Aorta (tissue), 5 donors: ENCODE data around the gene SLC8A1. TPM values are rescaled to one million over a fixed set of nuclear protein-coding genes. Genes with fewer than 3 reads are reported as not detected.

Source experiments
- ATAC-seq: fragments of 200-7000 bp; cut with Tn5 transposase; one replicate; pipeline ENCODE4 v1.9.1; 2022; ENCODE audit warnings: moderate library complexity; ENCODE audit not compliant: low FRiP score
- DNase-seq, 2 donors: peaks; one replicate each; pipeline ENCODE4 v3.0.0-alpha.2; 2020
- H3K27ac ChIP-seq, 2 donors: one replicate each; pipeline ENCODE4 v1.5.1; 2013; ENCODE audit warnings: low read length in 2 of 2, mild to moderate bottlenecking in 2 of 2, moderate library complexity in 2 of 2, control low read depth in 1 of 2, inconsistent platforms in 1 of 2, low read depth in 1 of 2
- H3K27me3 ChIP-seq, 2 donors: one replicate each; pipeline ENCODE4 v1.6.1; 2013; ENCODE audit warnings: control low read depth in 1 of 2, low read length in 1 of 2, mild to moderate bottlenecking in 1 of 2, moderate library complexity in 1 of 2; ENCODE audit not compliant: insufficient read depth in 2 of 2, control insufficient read depth in 1 of 2
- H3K36me3 ChIP-seq, 2 donors: one replicate each; pipeline ENCODE4 v1.6.1; 2013; ENCODE audit warnings: control low read depth in 1 of 2, low read length in 1 of 2, mild to moderate bottlenecking in 1 of 2; ENCODE audit not compliant: insufficient read depth in 2 of 2, control insufficient read depth in 1 of 2
- H3K4me1 ChIP-seq, 2 donors: one replicate each; pipeline ENCODE4 v1.6.1; 2013; ENCODE audit warnings: low read length in 2 of 2, control low read depth in 1 of 2, mild to moderate bottlenecking in 1 of 2, moderate library complexity in 1 of 2; ENCODE audit not compliant: insufficient read depth in 2 of 2, control insufficient read depth in 1 of 2
- H3K4me3 ChIP-seq, 2 donors: one replicate each; pipeline ENCODE4 v1.5.1; 2013; ENCODE audit warnings: low read length in 2 of 2, control low read depth in 1 of 2, mild to moderate bottlenecking in 1 of 2
- H3K9me3 ChIP-seq: one replicate; pipeline ENCODE4 v1.6.1; 2013; ENCODE audit warnings: mild to moderate bottlenecking, low read length; ENCODE audit not compliant: control insufficient read depth
- WGBS, 2 donors: extraction: QIAGEN DNeasy Blood & Tissue Kit; methylation state at CpG; one replicate each; pipeline ENCODE4 v1.1.7; 2013; 5-methylcytosine and 5-hydroxymethylcytosine counted together
- intact Hi-C, 2 donors: fragments of 100-400 bp; cut with DNase I; formaldehyde crosslinking; loops; one replicate each; pipeline versions ENCODE4 v1.14.2 to v1.15.0; 2022
- polyA plus RNA-seq, 2 donors: library from polyadenylated mRNA; stranded (reverse); fragments of 200-250 nt; gene quantifications; one replicate each; pipeline ENCODE4 v1.2.3, GENCODE V29; 2013
- total RNA-seq, 2 donors: library from RNA; stranded (reverse); fragmentation: NEBNext Ultra II Directional; extraction: Animal tissue kit (Norgen Biotek cat#: 25700); gene quantifications; one replicate each; pipeline ENCODE4 v1.2.1, GENCODE V29; 2021
- donor health status: healthy with polysubstance abuse.
- donor health status: Bipolar disorder and iron deficiency.
- donor health status: DM: no; HTN: no; CAD: no.
- donor health status: DM: no; HTN: no; CAD: no.
- donor health status: DM: yes; HTN: yes; CAD: no.

SLC8A1 gene
- total and polyA plus RNA-seq, 4 donors, result 0.38 to 35.9 (median 15.7) TPM

DNA sequence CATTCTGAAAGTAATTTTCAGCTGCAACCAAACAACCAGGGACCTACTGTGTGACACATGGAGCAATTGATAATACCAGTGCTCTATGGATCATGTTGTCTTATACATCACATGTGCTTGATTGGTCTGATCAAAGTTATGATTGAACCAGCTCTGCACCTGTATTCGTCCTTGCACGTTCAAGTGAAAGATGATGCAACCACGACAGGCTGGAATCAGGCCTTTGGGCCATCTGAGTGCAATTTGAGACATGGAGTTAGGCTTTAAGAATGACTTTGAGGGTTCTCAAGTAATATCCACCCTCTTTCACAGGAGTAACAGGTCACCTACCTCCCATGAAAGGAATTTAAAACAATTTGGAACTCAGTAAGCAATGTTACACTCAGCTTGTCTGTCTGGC lies 165.2 kb downstream of the SLC8A1 start:
- Histone ChIP-seq H3K9me3 (no peaks in the 10 kb centered on the region), H3K4me1 (peaks cover 0 to 2% of the 10 kb centered on the region in 2 donors), H3K36me3 (no peaks in the 10 kb centered on the region), H3K27me3 (no peaks in the 10 kb centered on the region), H3K27ac (no peak overlapping the region), H3K4me3 (no peak overlapping the region)
- intact Hi-C loops, result loop anchor here in 1 of 2 donors (10.0 kb wide), 1 partner anchor 148 kb away; no protein-coding TSS in a partner anchor
- no peak for ATAC-seq
- no peak for DNase-seq
- WGBS, 2 donors, result 92 to 94% methylated on average over 3 of the region's 3 CpGs

DNA sequence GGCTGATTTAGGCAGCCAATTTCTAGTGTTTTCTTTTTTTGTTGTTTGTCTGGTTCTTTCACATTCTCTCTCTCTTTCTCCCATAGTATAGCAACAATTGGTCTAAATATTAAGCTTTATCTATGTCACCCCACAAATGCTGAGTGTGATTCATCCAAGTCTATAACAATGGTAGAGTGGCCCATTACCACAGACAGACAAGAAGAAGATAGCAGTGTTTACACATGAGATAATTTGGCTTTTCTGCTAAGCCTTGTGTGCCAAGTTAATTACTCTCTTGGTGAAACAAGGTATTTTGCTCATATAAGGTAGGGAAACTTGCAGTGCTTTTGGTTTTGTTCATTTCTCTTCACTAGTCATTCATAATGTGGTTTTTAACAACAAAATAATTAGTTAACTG lies 166.5 kb downstream of the SLC8A1 start:
- no peak overlapping the region for H3K27ac ChIP-seq

DNA sequence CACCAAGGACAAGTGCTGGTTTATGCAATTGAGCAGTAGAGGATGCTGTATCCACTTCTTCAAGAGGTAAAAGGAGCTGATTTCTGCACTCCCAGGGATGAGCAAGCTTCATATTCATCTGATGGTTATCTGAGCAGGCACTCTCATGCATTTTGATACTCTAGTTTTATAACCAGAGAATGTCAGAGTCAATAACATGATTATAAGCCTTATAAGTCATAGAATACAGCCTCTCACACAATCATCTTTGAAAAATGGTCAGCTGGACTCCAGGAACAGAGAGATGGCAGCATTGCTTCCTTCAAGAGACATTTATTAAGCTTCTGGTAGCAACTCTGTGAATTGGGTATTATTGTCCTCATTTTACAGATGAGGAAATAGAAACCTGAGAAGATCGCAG lies 167.1 kb downstream of the SLC8A1 start:
- intact Hi-C loops, result loop anchor here in 1 of 2 donors (5.0 to 10.0 kb wide), 2 partner anchors 42 to 150 kb away; no protein-coding TSS in a partner anchor
- H3K27ac ChIP-seq, result no peak overlapping the region
- 83 to 86% methylated on average over 1 of the region's 1 CpG for WGBS, 2 donors
- DNase-seq, result no peak
- H3K4me1 ChIP-seq, result peaks cover 4 to 5% of the 10 kb centered on the region in 2 donors
- H3K4me3 ChIP-seq, result no peak overlapping the region
- no peaks in the 10 kb centered on the region for H3K27me3 ChIP-seq
- no peak for ATAC-seq
- H3K9me3 ChIP-seq, result no peaks in the 10 kb centered on the region
- H3K36me3 ChIP-seq, result no peaks in the 10 kb centered on the region

More for the DNA sequence above, 166.5 kb downstream of the SLC8A1 start:
- DNase-seq (no peak), ATAC-seq (no peak)
- Histone ChIP-seq H3K4me3 (no peak overlapping the region), H3K36me3 (no peaks in the 10 kb centered on the region), H3K9me3 (no peaks in the 10 kb centered on the region), H3K27me3 (no peaks in the 10 kb centered on the region), H3K4me1 (peaks cover 4 to 5% of the 10 kb centered on the region in 2 donors)
- intact Hi-C loops, result loop anchor here in 1 of 2 donors (10.0 kb wide), 1 partner anchor 149 kb away; no protein-coding TSS in a partner anchor

DNA sequence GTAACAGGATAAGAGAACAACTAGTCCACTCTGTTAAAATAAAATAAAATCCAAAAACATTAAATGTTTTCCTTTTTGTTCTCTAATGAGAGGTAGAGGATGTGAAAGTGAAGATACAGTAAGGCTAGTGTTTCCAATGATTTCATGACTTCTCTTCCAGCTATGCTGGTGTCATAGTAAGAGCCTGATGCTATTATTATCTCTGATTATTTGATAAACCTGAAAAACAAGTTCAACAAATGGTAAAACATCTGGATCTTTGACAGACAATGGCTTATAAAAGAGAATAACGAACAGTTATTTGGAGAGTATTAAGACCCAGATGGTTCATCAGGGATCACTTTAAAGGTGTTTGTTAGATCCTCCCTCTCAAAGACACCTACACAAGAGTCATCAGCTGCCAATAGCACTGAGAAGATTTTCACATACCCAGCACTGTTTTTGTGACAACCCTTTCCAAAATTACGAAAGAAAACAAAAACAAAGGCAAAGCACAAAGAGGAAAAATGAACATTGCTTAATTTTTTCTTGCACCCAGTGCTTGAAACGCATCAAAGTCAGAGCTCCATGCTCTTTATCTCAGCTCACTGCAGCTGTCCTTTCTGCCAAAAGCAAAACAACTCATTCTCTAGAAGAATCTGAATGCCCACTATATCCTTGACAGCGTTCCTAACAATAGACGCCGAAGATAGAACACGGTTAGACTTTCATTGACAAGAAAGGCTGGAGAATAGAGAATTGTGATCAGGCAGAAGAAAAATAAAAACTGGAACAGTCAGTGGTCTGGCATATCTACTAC lies 168.6 kb downstream of the SLC8A1 start:
- Histone ChIP-seq H3K9me3 (no peaks in the 10 kb centered on the region), H3K36me3 (no peaks in the 10 kb centered on the region), H3K4me1 (peaks cover 4 to 5% of the 10 kb centered on the region in 2 donors), H3K27me3 (no peaks in the 10 kb centered on the region), H3K27ac (peak overlapping the region; percentile 2 to 57), H3K4me3 (peak overlapping the region; percentile 8 to 41)
- 6 to 9% methylated on average over 7 of the region's 7 CpGs for WGBS, 2 donors
- no peak for DNase-seq
- intact Hi-C loops, result loop anchor here in 1 of 2 donors (5.0 to 10.0 kb wide), 2 partner anchors 41 to 151 kb away; no protein-coding TSS in a partner anchor
- no peak for ATAC-seq

DNA sequence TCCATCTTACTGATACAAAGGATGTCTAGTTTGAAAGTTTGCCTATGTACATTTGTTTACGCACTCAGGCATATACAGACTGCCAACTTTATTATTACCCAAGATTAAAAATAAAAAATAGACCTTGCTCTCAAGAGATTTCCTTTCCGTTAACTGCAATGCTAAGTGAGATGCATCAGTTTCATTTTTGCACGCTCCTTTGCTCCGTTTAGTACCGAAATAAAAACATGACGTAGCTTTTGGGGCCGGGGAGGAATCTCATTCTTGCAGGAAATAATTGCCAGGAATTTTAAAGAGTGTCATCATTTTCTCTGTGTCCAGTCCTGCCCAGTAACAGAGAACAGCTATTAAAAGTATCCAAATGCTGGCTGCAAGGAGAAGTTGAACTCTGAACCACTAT lies 169.5 kb downstream of the SLC8A1 start:
- no peaks in the 10 kb centered on the region for H3K9me3 ChIP-seq
- H3K27me3 ChIP-seq, result no peaks in the 10 kb centered on the region
- H3K4me3 ChIP-seq, result peak overlapping the region; percentile 43 to 47
- H3K27ac ChIP-seq, result peak overlapping the region; percentile 49 to 75
- peaks cover 4 to 5% of the 10 kb centered on the region in 2 donors for H3K4me1 ChIP-seq
- DNase-seq, result no peak
- WGBS, 2 donors, result 13 to 26% methylated on average over 7 of the region's 7 CpGs
- peak; percentile 44 for ATAC-seq
- H3K36me3 ChIP-seq, result no peaks in the 10 kb centered on the region
- intact Hi-C loops, result loop anchor here in 1 of 2 donors (5.0 to 10.0 kb wide), 2 partner anchors 40 to 152 kb away; no protein-coding TSS in a partner anchor

DNA sequence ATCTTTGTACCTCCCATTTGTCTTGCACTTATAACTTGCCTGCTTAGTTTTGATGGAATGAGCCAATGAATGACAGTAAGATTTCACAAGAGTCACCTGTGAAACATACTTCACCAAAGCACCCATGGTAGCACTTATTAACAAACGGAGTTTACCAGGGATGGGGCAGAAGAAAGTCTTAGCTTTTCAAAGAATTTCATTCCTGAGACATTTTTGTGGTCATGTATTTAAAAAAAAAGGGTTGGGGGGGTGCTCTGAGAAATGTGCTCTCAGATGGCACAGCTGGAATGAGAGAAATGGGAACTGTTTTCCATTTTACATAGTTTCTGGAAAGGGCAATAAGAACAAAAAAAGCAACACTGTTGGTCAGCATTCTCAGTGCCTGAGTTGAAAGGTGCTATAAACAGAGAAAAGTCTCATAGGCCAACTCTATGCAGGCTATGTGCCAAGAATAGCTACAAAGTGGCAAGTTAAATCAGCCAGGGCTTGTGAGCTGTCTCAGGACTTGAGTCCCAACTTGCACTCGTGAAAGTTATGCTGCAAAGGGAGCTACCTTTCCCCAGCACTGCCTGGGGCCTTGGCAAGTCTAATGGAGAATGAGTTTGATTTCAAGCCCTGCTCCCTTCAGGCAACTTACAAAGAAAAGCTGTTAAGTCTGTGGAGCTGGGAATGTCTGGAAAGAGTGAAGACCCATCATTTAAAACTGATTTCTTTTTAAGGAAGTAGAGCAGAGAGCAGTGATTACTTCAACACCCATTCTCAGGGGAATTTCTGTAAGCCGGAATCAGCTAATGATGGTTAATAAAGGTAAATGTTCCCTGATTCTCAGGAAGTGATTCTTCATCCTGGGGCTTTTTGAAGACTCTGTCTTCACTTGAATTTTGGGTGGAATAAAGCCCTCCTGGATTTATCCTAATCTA lies 170.6 kb downstream of the SLC8A1 start:
- Histone ChIP-seq H3K9me3 (no peaks in the 10 kb centered on the region), H3K4me3 (no peak overlapping the region), H3K36me3 (no peaks in the 10 kb centered on the region), H3K27ac (peak overlapping the region; percentile 76 to 78), H3K27me3 (no peaks in the 10 kb centered on the region), H3K4me1 (peaks cover 4 to 5% of the 10 kb centered on the region in 2 donors)
- 4 to 6% methylated on average over 3 of the region's 3 CpGs for WGBS, 2 donors
- intact Hi-C loops, result loop anchor here in 1 of 2 donors (5.0 to 10.0 kb wide), 2 partner anchors 39 to 154 kb away; no protein-coding TSS in a partner anchor
- DNase-seq (no peak), ATAC-seq (peak; percentile 72)

DNA sequence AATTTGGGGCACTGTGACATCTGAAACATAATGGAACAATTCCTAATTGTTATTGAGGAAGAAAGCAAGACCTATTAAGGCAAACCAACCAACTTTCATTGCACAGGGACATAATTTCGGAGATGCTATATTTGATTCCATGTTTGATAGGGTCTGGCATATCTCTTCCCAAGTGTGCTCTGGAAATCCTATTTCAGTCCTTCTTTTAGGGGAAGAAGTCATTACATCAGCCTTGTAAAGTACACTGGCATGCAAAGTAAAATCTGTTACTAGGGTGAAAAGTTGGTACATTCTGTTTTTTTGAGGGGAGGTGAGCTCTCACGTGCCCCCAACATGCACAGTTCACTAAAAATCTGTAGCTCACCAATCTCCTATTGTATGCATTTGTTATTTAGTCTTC lies 172.4 kb downstream of the SLC8A1 start:
- intact Hi-C loops, result no loop called here
- H3K27ac ChIP-seq, result no peak overlapping the region
- 32 to 38% methylated on average over 2 of the region's 2 CpGs for WGBS, 2 donors
- H3K27me3 ChIP-seq, result no peaks in the 10 kb centered on the region
- H3K4me3 ChIP-seq, result peak overlapping the region in 1 of 2 donors; percentile 6
- H3K36me3 ChIP-seq, result no peaks in the 10 kb centered on the region
- DNase-seq (no peak), ATAC-seq (no peak)
- peaks cover 4 to 5% of the 10 kb centered on the region in 2 donors for H3K4me1 ChIP-seq
- H3K9me3 ChIP-seq, result no peaks in the 10 kb centered on the region

DNA sequence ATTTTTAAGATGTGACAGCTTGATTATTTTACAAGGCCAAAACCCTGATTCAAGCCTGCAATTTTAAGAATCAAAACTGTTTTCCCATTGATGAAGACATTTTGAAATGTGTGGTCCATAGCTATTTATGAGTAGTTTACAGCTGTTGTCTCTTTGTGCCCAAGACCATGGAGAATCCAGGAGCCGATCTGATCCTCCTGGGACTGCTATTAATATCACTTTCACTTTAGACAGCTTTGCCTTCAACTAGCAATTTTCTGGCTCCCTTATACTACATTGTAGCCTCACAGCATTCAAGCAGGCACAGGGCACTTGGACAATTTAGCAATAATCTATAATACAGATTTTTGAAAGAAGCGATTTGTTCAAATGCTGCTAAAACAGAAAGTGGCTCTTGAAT lies 172.9 kb downstream of the SLC8A1 start:
- Histone ChIP-seq H3K4me3 (peak overlapping the region; percentile 6 to 41), H3K9me3 (no peaks in the 10 kb centered on the region), H3K36me3 (no peaks in the 10 kb centered on the region), H3K27me3 (no peaks in the 10 kb centered on the region), H3K27ac (no peak overlapping the region), H3K4me1 (peaks cover 4 to 5% of the 10 kb centered on the region in 2 donors)
- DNase-seq (no peak), ATAC-seq (no peak)
- intact Hi-C loops, result no loop called here
- WGBS, 2 donors, result 25 to 29% methylated on average over 2 of the region's 2 CpGs
